HPDE6-E6E7 (cell line): ENCODE measurements around the gene NFATC3.

Experiments
- DNase-seq: peaks from one replicate; pipeline ENCODE4 v3.0.0; 2011; ENCODE audit warnings: missing footprints; ENCODE audit errors: extremely low spot score

The NFATC3 gene

DNA sequence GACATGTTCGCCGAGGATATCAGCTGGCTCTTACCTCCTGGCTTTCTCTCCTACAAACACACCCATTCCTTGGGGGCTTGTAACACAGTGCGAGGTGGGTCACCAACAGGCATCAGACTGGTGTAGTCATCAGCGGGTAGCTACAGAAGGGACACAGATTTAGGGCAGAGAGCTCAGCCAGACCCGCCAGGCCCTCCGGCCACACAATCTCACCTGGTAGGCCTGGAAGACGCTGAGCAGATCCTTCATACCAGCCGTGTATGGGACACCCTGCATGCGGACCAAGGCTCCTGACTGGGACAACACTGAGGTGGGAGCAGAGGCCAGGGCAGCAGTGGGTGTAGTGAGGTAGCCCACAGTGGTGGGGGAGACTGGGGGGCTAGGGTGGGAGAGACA, 145.0 kb downstream of the NFATC3 start:
- DNase-seq: no peak

DNA sequence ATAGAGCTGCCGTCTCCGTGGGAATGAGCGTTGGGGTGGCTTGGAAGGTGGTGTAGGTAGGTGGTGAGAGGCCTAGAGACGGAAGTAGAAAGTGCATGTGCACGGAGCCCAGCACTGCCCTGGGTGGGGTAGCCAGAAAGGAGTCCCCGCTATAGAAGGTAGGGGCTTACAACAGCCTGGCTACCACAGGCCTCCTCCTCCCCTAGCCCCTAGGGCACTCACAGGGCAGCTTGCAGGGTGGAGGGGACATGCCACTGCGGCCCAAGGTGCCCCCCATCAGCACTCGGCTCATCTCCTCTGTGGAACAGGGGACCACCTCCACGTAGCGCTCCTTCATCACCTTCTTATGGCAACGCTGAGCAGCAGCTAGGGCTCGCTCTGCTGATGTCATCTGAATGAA, 145.8 kb downstream of the NFATC3 start:
- DNase-seq: no peak

DNA sequence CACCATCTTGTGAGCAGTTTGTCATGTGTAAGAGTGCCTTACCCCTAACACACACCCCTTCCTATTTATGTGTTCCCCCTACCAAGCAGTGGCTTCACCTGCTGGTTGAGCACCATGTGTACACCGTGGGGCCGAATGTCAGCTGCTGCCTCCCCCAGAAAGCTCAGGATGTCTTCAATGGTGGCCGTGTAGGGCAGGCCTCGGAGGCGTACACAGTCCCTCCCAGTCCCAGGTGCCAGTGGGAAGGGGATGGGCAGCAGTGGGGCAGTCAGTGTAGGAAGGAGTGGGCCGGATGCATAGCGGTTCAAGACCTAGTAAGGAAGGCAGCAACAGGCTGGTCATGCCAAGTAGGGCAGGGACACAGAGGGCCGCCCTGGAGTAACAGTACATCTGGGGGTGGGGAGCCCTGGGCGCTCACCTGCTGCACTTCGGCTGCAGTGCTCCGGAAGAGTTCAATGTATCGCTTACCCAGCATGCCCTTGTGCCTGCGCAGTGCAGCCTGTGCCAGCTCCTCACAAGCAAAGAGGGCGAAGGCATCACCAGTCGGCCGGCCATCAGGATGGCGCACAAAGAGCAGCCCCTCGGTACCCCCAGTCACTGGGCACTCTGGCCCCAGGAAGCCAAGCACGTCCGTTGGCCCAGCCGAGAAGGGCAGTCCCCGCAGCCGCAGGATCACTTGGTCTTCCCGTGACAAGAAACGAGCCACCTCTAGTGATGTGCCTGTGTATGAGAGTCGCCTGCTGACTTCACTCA, 146.4 kb downstream of the NFATC3 start:
- DNase-seq: no peak

DNA sequence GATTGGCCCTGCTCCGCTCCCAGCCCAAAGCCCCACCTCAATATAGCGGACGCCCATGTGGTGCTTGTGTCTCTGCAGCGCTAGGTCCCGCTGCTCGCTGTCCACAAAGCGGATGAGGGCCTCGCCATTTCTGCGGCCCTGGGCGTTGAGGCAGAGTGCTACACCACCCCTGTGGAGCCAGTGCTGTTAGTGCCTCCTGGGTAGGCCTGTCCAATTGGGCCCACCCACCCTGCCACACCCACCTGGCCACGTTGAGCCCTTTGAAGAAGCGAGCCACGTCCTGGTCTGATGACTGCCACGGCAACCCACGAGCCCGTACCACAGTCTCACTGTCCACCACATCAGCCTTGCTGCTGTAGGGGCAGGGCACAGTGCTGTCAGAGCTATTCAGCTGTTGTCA, 147.2 kb downstream of the NFATC3 start:
- DNase-seq: no peak

DNA sequence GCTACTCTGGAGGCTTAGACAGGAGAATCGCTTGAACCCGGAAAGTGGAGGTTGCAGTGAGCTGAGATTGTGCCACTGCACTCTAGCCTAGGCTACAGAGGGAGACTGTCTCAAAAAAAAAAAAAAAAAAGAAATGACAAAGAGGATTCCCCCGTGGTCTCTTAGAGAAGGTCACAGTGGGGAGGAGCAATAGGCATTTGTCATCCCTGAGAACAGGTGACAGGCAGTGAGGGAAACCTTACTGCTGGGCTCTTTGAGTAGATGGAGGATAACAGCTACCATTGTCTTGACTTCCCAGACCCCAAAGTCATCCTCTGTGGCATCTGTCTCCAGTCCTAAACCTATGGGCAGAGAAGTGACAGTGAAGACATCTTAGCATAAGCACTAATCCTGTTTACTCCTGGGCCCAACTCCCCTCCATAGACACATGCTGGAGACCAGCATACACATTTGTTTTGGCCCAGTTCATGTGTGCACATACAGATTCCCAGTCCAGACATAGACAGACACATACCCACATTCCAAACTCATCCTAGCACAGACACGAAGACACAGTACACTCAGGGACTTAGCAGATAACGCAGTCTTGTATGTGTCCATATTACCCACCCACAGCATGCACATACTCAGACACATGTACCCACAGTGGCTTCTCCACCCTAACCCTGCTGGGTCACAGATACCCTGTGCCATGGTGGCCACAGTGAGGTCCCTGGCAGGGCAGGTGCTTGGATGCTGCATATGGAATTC, 148.1 kb downstream of the NFATC3 start:
- DNase-seq: no peak

DNA sequence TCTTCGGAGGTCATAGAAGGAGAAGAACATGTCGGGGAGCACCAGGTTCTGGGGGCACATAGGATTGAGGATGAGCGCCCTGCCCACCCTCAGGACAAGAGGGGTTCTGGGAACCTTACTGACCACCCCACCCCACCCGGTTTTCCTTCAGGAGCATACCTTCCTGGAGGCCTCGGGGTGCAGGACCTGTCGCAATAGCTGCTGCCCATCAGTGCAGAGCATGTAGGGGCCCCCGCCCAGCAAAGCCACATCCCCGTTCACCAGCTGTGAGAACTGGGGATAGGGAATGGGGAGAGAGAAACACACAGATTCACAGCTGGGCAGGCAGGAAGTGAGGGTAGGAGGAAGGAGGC, 148.6 kb downstream of the NFATC3 start:
- no peak for DNase-seq

DNA sequence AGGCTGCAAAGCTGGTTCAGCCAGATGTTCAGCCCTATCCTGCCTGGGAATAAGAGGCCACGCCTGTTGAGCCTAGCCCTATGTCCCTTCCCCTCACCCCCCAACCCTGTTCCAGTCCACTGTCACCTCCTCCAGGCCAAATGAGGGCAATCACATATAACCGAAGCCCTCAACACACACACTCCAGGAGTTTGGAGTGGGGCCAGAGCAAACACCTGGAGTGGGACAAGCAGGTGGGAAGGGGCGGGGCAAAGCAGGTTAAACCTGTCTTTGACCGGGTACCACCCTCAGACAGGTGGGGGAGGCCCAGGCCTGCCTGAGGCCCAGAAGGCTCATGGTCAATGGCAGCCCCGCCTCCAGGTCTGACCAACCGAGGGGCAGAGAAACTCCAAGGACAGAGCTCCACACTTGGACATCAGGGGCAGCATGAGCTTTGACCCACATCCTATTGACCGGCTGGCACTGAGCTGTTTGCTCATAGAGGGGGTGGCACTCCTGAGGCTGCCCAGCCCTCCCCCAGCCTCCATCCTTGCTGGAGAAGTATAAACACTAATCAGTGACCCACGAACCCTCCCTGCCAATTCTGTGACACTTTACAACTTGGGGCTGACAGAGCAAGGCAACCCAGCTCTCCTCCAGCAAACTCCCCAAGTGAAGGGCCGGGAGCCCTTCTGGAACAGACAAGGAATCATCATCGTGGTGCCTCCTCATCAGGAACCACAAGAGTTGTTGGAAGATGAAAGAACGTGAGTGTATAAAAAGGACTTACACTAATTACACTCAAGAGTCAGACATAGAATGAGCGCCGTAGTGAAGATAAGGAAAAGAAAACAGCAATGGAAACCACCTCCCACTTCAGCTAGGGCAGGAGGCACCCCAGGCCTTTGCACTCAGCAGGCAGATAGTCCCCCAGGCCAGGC, 149.3 kb downstream of the NFATC3 start:
- DNase-seq: peak; percentile 77

DNA sequence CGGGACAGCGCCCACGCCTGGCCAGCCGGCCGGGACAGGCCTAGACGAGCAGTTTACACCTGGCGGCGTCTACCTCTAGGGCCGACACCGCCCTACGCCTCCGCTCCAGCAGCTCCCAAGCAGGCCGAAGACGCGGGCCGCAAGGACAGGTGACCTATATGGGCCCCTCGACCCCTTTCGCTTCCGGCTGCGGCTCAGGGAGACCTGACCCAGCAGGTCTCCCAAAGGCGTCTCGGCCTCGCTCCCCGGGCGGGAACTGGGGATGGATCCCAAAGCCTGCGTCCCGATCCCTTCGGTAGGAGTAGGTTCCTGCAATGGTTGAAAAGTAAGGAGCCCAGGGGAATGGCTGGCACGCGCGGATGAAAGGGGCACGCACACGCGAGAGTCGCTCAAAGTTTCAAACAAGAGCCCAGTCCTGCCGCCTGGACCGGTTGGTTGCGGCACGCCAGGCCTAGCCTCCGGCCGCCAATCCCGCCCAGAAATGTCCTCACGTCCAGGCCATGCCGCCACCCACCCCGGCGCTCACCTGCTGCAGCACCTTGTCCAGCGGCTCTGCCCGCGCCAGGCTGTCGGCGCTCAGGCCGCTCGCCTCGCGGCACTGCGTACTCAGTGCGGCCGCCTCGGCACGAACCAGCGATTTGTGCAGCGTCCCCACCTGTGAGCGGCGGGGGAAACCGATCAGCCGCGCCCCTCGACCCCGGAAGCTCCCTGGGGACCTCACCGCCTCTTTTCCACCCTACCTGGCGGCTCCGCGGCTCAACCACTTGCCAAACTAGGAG, 150.1 kb downstream of the NFATC3 start:
- peak; percentile 63 for DNase-seq

DNA sequence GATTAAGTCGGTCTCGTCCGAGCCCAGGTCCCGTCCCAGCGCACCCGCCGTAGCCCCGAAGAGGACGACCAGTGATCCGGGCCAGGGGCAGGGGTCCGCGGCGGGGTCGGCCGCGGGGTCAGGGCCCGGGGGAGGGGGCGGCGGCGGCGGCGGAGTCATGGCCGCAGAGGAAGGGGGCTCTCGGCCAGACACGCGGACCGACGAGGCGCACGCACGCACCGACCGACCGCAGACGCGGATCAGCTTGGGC, 150.6 kb downstream of the NFATC3 start, which contains the start of gene ESRP2:
ESRP2 (minus strand) TSS at position 241 of the 250 bp plus-strand sequence; CDS start at position 159, 82 bp downstream.
- no peak for DNase-seq

DNA sequence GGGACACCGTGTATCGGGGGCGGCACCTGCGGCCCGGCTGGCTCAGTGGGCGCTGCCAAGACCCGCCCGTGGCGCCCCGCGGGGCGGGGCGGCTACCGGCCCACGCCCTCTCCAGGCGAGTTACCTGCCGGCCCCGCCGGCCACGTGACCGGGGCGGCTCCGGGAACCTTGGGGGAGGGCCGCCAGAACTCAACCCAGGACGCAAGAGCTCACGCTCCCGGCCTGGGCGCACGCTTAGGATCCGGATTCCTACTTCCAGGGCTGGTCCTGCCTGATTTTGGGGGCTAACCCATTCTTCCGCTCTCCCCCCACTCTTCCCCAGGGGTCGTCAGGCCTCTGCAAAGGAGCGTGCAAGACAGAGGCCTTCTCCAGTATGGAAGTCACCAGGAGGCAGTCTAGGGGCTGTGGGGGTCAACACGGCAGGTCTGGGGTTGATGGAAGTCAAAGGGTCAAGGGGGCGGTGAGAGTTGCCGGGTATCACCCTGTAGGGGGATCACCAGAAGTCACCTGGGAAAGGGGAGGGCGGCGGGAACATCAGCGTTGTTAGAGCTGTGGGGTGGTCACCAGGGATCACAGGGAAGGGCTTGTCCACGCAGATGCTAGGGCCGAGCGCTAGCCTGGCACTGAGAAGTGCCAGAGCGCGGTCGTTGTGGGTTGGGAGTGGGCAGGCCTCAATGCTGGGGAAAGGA, 151.1 kb downstream of the NFATC3 start:
- peak; percentile 95 for DNase-seq

DNA sequence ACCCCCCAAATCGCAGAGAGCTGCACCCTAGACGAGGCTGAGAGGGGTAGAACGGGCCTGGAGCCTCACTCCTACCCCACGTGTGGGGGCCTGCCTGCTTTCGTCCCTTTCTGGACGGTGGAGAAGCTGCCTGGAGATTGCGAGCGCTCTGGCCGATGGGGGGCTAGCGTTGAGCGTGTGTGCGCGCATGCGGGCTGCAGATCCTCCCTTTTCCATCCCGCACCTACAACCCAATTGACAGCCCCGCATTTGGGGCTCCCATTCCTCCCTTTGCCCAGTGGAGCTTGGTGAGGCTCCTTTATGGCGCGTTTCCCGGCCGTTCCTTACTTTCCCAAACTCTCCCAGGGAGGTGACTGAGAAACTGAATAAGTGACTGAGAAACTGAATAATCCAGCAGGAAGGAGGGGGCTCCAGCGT, 151.7 kb downstream of the NFATC3 start:
- peak; percentile 33 for DNase-seq

DNA sequence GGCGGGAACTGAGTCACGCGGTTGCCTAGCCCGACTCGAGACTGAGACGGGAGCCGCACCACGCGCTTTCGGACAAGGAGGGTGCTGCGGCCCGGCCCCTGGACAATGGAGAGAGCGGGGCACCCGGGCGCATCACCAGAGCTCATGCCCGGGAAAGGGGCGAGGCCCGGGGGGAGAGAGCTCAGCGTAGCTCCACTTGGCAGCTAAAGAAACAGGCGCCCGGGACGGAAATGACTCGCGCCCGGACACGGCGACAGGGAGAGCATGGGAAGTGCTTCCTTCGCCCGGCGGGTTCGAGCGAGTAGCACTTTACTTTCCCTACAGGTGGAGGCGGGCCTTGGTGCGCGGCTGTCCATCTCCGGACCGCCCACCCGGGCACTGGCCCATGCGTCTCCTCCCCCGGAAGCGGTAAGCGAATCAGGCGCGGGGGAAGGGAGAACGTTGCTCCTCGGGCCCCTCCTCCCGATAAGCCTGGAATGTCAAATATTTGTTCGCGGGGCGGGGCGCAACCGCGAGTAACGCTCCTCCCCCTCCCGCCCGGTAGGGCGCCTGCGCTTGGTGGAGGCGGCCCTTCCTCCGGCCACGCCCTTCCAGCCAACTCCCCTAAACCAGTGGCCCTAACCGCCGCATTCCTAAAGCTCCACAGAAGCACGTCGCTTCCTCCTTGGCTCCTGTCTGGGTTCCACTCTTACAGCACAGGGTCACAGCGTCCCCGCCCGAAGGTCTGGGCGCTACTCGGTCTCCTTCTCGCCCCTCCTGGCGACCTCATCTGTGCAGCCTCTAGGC, 152.3 kb downstream of the NFATC3 start:
- peak; percentile 97 for DNase-seq

DNA sequence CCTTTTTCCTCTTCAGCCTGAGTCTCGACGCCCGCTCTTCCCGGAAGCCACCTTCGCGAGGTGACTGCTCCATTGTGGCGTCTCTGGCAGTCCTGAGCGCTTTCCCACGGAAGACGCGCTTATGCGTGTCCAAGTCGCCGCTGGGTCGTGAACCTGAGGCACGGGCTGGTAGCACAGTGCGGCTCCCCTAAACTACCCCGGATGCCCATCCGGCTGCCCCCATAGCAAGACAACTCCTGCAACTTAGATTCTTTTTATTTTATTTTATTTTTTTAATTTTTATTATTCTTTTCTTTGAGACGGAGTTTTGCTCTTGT, 152.8 kb downstream of the NFATC3 start:
- DNase-seq: no peak

DNA sequence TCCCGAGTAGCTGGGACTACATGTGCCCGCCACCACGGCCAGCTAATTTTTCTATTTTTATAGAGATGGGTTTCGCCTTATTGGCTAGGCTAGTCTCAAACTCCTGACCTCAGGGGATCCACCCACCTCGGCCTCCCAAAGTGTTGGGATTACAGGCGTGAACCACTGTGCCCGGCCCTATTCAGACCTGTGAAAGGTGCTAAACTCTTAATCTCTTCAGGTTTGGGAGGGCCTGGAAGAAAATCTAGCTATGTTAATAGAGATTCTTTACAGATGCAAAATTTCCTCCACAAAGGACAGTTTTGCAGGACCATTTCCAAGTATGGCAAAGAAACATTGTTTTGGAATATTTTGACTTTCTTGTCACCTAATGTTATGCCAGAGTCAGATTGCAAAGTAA, 156.9 kb downstream of the NFATC3 start:
- no peak for DNase-seq

DNA sequence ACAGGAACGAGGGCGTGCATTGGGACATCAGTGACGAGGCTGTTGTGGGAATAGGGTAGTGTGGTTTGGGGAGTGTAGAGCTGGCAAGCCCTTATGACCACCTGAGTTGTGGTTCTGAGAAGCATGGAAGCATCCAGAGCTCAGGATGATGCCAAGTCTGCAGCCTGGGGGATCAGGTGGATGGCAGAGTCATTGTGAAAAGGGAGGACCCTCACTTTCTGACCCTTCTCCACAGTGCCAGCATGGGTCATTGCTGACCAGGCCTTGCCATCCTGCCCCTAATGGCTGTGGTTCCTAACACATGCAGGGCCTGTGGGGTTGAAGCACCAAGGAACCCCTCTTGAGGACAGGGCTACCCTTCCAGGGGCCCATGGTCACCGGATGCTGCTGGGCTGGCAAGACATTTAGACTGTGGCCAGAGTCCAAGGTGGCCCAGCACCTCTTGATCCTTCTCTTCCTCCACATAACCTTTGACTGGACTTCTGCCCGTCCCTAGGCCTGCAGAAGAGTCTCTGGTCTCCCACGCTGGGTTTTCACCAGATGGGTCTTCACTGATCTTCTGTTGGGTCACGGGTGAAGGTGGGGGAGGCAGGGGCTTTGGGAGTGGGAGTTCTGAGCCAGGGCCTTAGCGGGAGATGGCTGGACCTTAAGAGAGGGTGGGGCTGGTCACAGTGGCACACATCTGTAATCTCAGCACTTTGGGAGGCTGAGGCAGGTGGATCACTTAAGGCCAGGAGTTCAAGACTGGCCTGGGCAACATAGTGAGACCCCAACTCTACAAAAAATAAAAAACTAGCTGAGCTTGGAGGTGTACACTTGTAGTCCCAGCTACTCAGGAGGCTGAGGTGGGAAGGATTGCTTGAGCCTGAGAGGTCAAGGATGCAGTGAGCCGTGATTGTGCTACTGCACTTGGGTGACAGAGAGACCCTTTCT, 158.0 kb downstream of the NFATC3 start:
- DNase-seq: no peak

DNA sequence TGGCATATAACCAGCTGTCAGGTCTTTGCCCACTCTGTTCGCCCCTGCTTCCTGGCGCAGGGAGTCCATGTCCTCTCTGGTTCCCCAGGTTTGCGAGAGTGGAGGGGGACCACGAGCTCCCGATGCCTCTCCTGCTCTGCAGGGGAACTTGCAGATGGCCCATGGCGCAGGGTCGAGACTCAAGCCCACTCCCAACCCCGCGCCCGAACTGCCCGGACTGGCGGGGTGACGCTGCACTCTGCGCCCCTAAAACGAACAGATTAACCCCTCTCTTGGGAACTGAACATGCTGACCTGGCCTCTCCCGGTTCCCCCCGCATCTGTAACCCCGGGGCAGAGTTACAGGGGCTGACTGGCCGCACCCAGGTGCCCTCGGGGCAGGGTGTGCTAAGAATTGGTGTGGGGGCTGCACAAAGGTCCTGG, 159.3 kb downstream of the NFATC3 start:
- no peak for DNase-seq

DNA sequence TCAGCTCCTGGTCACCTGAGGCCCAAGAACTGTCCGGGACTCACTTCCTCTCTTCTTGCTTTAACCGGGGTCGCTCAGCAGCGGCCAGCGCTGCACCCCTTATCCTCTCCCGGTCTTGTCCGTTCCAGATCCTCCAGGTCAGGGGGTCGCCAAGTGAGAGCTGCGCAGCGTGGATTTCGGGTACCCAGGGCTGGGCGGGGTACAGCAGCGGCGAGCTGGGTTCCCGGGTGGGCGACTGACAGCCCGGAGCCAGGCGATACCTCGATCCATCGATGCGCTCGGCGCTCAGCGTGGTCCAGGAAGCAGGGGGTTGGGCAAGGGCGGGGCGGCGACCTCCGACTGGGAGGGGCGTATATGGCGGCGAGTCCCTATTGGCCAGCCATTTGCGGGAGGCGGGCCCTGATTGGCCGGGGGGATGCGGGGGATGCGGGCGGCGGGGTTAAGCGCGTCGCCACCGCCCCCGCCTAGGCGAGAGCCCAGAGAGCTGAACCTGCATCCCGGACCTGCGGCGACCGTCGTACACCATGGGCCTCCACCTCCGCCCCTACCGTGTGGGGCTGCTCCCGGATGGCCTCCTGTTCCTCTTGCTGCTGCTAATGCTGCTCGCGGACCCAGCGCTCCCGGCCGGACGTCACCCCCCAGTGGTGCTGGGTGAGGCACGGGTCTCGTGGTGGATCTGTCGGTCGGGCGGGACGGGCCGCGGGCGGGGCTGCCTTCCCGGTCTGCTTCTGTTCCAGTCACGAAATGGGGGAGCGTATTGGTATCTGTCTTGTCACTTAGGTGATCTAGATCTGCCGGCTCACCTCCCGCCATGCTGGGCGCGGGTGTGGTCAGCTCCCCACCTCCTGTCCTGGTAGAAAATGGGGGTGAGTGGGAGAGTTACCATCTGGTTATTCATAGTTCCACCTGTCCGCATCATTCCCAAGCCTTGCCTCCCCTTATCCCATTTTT, 160.0 kb downstream of the NFATC3 start, which contains the start of gene PLA2G15:
PLA2G15 (plus strand) TSS at position 471 of the 951 bp plus-strand sequence; CDS start at position 525, 54 bp downstream.
- DNase-seq: peak; percentile 92

DNA sequence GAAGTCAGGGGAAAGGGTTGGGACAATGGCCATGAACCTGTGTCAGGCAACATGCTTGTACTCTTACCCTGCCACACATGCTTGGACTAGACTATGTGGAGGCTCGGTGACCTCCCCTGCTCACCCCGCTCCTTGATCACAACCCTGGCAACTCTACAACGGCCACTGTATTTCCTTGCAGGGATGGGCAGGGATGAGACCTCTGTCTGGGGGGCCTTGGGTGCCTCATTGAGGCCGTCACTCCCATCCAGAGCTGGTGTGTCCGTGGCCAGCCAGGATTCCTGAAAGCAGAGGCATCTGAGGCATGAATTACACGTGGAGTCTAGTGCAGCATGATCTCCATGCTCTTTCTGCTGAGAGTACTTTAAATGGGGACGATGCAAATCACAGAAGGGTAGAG, 161.0 kb downstream of the NFATC3 start:
- DNase-seq: no peak
